ENCODE results near the gene LAMA2. TPM values are rescaled to one million over a fixed set of nuclear protein-coding genes. Genes with fewer than 3 reads are reported as not detected.

LAMA2 gene
- total RNA-seq, 1 experiment from 2014 or later: 0.28 TPM

GRCh38 chr6:129031051-129031599, 148.2 kb downstream of the LAMA2 start:
- TF ChIP-seq SIN3A (IDR thresholded peaks at IDR 0.05; ENCODE audit: borderline replicate concordance, insufficient read depth, low read depth, low read length): no peak
- TF ChIP-seq, protein P1, sequence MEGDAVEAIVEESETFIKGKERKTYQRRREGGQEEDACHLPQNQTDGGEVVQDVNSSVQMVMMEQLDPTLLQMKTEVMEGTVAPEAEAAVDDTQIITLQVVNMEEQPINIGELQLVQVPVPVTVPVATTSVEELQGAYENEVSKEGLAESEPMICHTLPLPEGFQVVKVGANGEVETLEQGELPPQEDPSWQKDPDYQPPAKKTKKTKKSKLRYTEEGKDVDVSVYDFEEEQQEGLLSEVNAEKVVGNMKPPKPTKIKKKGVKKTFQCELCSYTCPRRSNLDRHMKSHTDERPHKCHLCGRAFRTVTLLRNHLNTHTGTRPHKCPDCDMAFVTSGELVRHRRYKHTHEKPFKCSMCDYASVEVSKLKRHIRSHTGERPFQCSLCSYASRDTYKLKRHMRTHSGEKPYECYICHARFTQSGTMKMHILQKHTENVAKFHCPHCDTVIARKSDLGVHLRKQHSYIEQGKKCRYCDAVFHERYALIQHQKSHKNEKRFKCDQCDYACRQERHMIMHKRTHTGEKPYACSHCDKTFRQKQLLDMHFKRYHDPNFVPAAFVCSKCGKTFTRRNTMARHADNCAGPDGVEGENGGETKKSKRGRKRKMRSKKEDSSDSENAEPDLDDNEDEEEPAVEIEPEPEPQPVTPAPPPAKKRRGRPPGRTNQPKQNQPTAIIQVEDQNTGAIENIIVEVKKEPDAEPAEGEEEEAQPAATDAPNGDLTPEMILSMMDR (IDR thresholded peaks at IDR 0.05): no peak
- no peak for TF ChIP-seq TCF7L2 (IDR thresholded peaks at IDR 0.05; ENCODE audit: low read depth, low read length)
- no peak for TF ChIP-seq REST (IDR thresholded peaks at IDR 0.05; ENCODE audit: insufficient read depth in 1 of 2, low read depth in 2 of 2, low read length in 1 of 2)
- TF ChIP-seq POLR2AphosphoS5 (IDR thresholded peaks at IDR 0.05; ENCODE audit: low read depth, low read length): no peak
- intact Hi-C loops (cut with micrococcal nuclease; ENCODE audit: unreplicated experiment) (no loop called here), in situ Hi-C loops (cut with HindIII; ENCODE audit: low pct_unique_long_range_greater_than_20kb, low sequenced_read_pairs) (no loop called here)
- H3K27me3 ChIP-seq (ENCODE audit: control insufficient read depth, insufficient read depth, low read length): no peaks in the 10 kb centered on the region
- ChIA-PET CTCF (no interaction called here), POLR2A (no interaction called here)
- no peaks in the 10 kb centered on the region; the same call in 1 of the 2 replicates for H3K36me3 ChIP-seq (ENCODE audit: control insufficient read depth, insufficient read depth, low read length)
- ATAC-seq (no peak), DNase-seq (ENCODE audit: low read depth, low spot score) (no peak)
- H3K27ac ChIP-seq (ENCODE audit: low read length): no peak overlapping the region
- H3K4me3 ChIP-seq (ENCODE audit: low read depth in 2 of 2, low read length in 2 of 2): no peak overlapping the region
- no TSS peak for BruUV-seq (replicated peaks)
- no peaks in the 10 kb centered on the region for H3K4me1 ChIP-seq (ENCODE audit: control insufficient read depth, insufficient read depth, low read length)
- H3K9me3 ChIP-seq (ENCODE audit: control insufficient read depth, insufficient read depth, low read depth, low read length): no peaks in the 10 kb centered on the region

GRCh38 chr6:129032602-129033001, 149.7 kb downstream of the LAMA2 start:
- H3K9me3 ChIP-seq (ENCODE audit: control insufficient read depth, insufficient read depth, low read depth, low read length): no peaks in the 10 kb centered on the region
- DNase-seq (ENCODE audit: low read depth, low spot score) (no peak), ATAC-seq (no peak)
- H3K4me1 ChIP-seq (ENCODE audit: control insufficient read depth, insufficient read depth, low read length): no peaks in the 10 kb centered on the region
- no TSS peak for BruUV-seq (replicated peaks)
- TF ChIP-seq POLR2AphosphoS5 (IDR thresholded peaks at IDR 0.05; ENCODE audit: low read depth, low read length) (no peak), TCF7L2 (IDR thresholded peaks at IDR 0.05; ENCODE audit: low read depth, low read length) (no peak), REST (IDR thresholded peaks at IDR 0.05; ENCODE audit: insufficient read depth in 1 of 2, low read depth in 2 of 2, low read length in 1 of 2) (no peak), SIN3A (IDR thresholded peaks at IDR 0.05; ENCODE audit: borderline replicate concordance, insufficient read depth, low read depth, low read length) (no peak)
- TF ChIP-seq, protein P1 (IDR thresholded peaks at IDR 0.05): no peak
- no peak overlapping the region for H3K27ac ChIP-seq (ENCODE audit: low read length)
- H3K4me3 ChIP-seq (ENCODE audit: low read depth in 2 of 2, low read length in 2 of 2): no peak overlapping the region
- intact Hi-C loops (cut with micrococcal nuclease; ENCODE audit: unreplicated experiment): no loop called here
- CTCF ChIA-PET: no interaction called here
- H3K36me3 ChIP-seq (ENCODE audit: control insufficient read depth, insufficient read depth, low read length): no peaks in the 10 kb centered on the region; the same call in 1 of the 2 replicates
- H3K27me3 ChIP-seq (ENCODE audit: control insufficient read depth, insufficient read depth, low read length): no peaks in the 10 kb centered on the region
- POLR2A ChIA-PET: no interaction called here
- in situ Hi-C loops (cut with HindIII; ENCODE audit: low pct_unique_long_range_greater_than_20kb, low sequenced_read_pairs): no loop called here
